OCI-M1 (cell line): ENCODE results near the gene COL4A2.
"Not testable (repeated sequence)": the region's sequence is repeated elsewhere in the genome, so short reads cannot be mapped to it uniquely, and the experiment has no call there.

Experiments
- DNase-seq: peaks from one replicate; lab custom pipeline; 2025; lab: John Stamatoyannopoulos, UW

Gene COL4A2

DNA sequence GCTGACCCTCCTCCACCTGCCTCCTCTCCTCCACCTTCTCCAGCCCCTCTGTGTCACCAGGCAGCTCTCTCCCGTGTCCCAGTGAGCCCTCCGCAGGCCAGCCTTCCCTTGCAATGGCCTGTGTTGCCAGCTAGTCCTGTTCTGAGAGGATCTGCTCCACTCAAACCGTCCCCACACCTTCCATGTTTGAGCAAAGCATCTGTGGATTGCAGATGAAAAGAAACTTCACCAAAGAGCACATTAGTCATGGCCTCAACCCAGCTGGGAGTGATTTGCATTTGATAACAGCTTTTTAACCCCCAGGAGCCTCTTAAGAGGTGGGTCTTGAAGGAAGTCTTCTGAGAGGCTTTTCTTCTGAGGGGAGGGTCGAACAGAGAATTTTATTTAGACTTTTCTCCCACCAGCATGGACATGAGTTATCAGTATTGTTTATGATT, 72.8 kb downstream of the COL4A2 start:
- no peak for DNase-seq

DNA sequence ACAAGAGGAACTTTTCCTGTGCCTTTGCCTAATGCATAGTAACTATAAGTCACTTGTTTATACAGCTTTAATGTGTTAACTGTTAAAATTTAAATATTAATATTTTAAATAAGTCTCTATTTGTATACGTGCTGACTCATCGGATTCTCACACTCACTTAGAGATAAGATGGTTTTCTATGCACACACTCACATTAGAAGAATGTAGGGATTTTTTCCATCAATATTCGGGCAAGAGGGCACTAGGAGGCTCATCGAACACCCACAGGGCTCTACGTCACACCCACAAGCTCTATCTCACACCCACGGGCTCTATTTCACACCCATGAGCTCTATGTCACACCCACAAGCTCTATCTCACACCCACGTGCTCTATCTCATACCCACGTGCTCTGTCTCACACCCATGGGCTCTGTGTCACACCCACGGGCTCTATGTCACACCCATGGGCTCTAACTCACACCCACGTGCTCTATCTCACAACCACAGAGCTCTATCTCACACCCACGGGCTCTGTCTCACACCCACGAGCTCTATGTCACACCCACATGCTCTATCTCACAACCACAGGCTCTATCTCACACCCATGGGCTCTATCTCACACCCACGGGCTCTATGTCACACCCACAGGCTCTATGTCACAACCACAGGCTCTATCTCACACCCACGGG, 73.4 kb downstream of the COL4A2 start:
- DNase-seq, result no peak

DNA sequence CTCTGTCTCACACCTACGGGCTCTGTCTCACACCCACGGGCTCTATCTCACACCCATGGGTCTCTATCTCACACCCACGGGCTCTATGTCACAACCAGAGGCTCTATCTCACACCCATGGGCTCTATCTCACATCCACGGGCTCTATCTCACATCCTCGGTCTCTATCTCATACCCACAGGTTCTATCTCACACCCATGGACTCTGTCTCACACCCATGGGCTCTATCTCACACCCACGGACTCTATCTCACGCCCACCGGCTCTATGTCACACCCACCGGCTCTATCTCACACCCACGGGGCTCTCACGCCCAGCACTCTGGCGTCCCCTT, 73.9 kb downstream of the COL4A2 start:
- no peak for DNase-seq

DNA sequence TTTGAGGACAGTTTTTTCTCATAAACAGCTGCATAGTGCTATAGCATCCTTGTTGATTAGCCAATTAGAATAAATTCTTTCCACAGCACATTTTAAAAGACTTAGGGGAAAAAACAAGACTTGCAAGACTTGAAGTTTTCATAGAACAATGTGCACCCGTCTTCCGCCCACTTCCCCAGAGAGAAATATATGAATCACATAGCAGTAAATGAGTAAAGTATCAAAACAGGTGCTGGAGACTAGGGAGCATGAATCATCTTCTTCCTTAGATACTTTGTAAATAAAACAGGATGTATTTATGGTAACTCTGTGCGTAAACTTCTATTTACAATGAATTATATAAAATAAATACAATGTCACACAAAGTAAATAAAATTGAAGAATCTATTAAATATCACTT, 75.1 kb downstream of the COL4A2 start:
- no peak for DNase-seq

DNA sequence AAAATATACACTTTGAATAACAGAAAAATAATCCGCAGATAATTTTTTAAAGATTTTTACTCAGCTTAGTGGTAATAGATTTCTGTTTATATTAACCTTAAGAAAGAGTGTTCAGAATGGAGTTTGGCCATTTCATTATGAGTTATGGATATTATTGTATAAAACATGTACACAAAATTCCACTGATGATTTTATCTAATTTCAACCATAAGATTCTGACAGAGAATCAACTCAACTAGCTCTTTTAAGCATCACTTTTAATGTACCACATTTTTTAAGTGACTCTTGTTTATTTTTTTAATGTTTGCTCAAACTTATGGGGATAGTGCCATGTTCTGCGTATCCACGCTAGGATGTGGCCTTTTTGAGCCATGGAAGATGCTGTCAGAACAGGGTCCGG, 75.7 kb downstream of the COL4A2 start:
- DNase-seq, result no peak

DNA sequence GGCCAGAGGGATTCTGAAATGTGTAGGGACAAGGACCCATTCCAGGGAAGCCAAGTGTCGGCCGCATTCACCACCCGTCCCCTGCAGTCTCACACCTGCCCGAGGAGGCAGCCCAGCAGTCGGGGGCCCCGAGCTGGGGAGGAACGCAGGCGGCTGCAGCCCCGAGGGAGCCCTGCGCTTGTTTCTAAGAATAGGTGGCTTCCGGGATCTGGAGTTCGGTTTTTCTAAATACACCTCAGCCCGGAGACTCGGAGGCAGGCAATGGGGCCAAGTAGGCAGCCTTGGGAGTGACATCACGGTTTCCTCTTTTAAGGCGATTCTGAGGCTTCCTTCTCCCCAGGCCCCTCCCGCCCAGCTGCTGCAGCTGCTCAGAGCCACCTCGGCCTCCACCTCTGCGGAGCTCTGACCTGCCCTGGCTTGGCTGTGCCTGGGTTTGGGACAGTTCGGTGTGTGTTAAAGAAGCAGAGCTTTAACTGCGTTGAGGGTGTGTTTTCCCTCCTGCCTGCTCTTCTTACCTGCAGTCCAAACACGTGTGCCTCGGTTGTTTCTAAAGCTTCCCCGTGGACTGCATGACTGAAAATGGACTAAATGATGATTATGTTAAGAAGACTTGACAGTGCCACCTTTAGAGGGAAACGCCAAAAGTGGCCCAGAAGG, 80.5 kb downstream of the COL4A2 start:
- no peak for DNase-seq

DNA sequence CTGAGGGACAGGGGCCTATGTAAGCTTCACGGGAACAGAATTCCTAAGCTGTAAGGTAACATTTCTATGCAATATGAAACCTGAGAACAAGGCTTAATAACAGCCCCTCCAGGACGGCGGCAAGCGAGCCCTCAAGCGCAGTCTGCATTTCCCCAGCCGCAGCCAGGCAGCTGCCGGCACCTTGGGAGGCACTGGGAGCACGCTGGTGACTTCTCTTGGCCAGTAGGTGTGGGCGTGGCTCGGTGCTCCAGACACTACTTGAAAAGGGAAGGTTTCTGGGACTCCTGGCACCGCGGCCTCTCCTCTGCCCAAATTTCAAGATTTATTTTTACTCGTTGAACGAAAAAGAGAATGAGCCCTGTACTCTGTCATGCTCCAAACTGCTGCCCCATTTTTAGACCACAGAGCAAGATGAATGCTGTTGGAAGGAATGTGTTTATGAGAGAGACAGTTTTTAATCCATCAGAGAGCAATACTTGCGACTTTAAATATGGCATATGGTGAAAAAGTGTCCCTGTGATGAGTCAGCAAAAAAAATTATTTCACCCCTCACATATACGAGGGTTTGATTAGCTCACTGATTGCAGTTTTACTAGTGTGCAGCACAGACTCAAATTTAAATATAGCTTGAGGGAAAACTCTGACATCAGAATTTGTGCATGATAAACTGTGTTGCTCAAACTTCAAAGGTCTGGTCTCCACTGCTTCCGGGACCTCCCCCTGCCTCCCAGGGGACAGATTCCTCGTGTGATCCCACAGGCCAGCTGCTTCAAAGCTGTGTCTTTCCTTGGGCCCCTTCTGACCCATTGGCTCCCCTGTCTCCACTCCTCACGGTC, 81.2 kb downstream of the COL4A2 start:
- no peak for DNase-seq

DNA sequence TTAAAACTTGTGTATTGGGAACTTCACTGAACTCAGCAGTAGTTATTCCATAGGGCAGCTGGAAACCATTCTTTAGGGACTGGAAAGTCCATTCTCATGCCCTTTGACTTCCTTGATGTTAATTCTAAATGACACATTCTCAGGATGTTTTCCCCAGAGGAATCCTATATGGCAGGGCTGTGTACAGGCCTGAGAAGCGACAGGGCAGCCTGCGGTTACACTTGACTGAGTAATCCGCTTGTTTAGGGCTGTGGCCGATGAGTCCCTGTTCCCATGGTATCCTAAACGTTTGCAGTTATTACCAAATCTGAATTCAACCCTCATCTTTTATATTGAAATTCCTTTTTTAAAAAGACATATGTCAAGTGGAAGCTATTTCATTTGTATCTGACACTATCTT, 83.5 kb downstream of the COL4A2 start:
- no peak for DNase-seq

DNA sequence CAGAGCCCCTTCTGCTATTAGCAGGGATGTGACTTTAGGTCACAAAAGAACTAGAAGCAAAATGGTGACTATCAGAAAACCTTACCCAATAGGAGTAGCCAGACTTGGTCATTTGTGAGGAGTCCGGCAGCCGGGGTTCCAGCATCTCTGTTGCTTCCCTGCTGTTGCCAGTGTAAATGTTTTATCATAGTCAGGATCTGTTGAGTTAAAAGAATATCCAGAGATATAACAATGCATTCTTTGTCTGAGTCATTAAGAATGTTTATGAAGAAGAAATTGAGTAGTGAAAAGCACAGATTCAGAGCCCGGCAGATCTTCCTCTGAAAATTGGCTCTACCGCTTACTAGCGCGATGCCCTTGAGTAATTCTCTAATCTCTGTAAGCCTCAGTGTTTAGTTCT, 84.2 kb downstream of the COL4A2 start:
- no peak for DNase-seq

DNA sequence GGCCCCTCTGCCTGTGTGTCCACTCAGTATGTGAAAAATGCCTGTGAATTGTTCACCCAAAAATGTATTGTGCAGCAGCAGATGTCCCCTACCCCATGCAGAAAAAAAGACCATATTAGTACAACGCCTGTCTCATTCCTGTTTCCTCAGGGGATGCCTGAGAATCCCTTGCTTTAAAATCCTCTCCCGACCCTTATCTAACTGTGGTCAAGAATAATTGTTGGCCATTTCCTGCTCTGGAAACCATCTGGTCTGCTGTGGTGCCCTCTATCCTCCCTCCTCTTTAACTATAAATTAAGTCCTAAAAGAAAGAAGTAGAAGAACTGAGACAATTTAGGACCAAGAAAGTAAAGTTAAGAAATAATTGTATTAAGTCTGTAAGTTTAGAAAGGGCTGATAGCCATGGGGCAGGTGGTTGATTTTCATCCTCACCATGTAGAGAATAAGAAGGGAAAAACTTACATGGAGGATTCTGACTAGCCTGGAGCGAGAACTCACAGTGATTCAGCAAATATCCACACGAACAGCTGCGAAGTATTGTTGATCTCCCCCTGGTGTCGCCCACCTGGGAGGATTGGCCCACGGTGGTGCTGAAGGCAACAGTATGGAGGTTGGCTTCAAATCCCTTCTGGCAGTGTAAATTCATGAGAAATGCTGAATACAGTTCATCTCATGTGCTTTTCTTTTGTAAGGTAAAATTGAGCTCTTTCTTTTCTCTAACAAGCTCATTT, 85.6 kb downstream of the COL4A2 start:
- no peak for DNase-seq

DNA sequence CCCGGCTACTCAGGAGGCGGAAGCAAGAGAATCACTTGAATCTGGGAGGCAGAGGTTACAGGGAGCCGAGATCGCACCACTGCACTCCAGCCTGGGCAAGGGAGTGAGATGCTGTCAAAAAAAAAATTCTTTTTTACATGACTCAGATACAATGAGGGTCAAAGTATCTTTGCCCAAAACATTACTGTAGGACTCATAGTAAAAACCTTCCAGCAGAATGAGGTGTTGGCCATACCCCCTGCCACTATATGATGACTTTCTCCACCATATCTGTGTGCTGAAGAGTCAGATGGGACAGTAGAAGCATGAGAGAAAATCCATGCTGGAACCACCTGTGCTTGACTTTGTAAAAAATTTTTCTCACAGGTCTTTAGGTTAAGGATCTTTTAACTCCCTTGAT, 86.7 kb downstream of the COL4A2 start:
- no peak for DNase-seq

DNA sequence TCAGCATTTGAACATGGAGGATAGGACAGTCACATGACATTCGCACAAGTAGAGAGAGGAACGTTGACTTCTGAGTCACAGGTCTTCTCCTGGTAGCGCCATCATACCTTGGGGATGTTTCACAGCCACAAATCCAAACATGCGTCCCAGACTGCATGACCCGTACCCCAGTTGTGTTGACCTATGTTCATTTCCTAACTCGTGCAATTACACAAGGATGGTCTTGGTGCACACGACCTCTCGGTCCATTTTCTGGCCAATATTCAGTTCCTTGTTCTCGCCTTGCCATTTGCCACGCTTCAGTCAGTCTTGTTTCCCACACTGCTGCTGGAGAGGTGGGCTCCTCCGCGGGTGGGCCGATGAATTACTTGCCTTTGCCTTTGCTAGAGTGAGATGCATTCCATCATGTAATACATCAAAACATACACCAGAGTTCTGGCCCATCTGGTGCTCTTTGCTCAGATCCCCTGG, 87.3 kb downstream of the COL4A2 start:
- no peak for DNase-seq

DNA sequence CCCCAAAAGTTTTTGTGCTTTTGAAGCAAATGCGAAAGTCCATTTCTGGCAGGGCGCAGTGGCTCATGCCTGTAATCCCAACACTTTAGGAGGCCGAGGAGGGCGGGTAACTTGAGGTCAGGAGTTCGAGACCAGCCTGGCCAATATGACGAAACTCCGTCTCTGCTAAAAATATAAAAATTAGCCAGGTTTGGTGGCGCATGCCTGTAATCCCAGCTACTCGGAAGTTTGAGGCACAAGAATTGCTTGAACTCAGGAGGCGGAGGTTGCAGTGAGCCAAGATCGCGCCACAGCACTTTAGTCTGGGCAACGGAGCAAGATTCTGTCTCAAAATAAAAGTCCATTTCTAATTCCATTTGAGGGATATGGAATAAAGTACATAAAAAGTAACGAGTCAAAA, 88.5 kb downstream of the COL4A2 start:
- DNase-seq, result not testable (repeated sequence)

DNA sequence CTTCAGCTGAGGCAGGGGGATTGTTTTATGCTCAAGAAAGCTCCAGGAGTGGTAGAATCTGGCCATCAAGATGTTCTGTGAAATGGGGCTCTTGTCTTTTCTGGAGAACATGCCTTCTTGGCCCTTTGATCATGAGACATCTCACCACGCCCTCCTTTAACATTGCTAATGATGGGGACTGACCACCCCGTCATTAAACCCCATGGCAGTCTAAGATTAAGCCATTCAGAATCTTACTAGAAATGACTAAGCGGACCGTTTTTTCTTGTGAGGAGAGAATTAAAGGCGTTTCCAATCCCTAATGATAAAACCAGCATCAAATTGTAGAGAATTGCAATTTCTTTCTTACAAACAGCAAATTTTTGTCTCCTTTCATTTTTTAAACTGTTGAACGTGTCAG, 89.4 kb downstream of the COL4A2 start:
- no peak for DNase-seq

DNA sequence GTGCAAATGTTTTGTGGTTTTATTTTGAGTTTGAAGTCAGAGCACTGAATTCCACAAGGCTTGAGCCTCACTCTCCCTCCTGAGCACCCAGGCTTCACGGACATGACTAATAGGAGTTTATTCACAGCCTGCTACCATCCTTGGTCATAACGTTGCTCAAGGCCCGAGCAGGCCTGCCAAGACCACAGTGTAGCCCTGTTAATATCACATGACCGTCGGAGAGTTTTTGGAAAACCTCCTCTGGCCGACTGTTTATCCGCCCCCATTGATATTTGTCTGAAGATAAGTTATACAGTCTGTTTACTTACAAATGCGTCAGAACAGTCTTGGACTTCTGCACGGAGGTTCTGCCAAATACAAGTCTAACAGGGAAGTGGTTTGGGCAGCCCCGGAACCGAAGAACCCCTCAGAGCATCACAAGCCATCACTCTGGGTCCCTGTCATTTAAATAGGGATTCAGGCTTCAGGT, 89.9 kb downstream of the COL4A2 start:
- DNase-seq, result no peak

DNA sequence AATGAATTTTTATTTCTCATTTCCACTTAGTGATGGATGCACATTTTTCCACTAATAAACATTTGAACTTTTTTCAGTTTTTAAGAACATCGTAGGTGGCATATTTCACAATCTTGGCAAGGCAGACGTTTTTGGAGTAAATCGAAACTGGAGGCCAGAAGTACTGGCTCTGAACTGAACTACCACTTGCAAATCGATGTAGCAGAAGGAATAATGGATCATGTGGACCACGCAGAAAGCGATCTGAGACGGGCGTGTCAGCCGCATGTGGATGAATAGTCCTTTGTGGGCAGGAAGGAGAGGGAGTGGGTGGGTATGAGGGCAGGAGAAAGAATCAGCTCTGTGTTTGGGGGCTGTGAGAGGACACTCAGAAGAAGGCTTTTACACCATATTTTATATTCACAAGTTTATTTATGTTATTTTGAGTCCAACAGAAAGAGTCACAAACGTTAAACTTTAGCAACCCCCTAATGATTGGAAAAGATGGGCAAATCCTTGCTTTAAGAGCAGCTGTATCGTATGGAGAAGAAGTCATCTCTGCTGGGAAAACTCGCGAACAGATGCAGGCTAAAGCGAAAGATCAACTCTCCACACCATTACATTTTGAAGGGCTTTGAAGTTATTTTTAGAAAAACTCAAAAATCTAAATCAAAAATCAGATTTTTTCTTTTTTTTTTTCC, 90.5 kb downstream of the COL4A2 start:
- DNase-seq, result no peak

DNA sequence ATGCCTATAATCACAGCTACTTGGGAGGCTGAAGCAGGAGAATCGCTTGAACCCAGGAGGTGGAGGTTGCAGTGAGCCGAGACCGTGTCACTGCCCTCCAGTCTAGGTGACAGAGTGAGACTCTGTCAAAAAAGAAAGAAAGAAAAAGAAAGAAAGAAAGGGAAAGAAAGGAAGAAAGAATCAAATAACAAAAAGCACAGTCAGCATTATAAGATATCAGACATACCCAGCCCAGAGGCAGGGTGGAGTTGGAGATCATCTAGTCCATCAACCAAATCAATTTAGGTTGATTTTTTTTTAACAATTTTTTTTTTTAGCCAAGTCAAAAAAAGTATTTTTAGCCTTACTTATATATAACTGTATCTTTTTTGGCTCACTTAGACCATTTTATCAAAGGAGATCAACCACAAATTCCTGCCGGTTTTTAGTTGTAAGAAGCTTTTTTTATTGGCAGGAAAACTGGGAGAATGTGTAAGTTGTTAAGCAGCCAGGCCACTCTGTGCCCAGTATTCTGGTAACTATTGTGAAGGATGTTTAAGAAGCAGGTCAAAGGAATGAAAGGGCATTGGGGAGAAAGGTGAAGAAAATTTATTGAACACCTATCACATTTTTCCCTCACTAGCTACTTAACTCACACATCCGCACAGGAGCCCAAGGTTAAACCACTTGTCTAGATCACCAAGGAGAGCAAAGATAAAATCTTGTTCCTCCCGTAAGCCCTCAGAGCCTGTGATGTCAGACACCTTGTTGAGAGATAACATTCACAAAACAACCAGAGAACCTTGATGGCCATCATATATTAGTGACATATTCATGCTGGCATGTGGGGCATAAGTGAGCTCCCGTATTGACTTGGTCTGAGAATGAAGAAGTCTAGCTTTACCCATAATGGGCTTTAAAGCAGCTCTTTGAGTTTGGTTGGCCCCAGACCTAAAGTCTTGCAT, 91.8 kb downstream of the COL4A2 start:
- DNase-seq, result no peak

DNA sequence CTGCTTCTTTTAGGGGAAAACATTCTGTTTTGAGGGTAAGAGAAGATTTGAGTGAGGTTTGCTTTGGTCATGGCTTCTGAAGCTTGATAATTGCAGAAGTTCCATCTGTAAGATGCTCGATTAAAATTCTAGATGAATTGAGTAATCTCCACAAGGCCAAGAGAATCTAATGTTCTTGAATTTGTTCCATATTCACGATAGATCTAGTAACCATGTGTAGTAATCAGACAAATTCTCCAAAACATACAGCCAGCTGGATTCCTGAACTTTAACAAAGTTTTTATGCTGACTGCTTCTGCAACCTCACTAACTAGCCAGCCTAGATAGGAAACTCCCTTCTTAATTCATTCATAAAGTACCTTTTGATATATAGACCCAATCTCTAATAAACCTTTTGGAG, 92.7 kb downstream of the COL4A2 start:
- DNase-seq, result no peak

DNA sequence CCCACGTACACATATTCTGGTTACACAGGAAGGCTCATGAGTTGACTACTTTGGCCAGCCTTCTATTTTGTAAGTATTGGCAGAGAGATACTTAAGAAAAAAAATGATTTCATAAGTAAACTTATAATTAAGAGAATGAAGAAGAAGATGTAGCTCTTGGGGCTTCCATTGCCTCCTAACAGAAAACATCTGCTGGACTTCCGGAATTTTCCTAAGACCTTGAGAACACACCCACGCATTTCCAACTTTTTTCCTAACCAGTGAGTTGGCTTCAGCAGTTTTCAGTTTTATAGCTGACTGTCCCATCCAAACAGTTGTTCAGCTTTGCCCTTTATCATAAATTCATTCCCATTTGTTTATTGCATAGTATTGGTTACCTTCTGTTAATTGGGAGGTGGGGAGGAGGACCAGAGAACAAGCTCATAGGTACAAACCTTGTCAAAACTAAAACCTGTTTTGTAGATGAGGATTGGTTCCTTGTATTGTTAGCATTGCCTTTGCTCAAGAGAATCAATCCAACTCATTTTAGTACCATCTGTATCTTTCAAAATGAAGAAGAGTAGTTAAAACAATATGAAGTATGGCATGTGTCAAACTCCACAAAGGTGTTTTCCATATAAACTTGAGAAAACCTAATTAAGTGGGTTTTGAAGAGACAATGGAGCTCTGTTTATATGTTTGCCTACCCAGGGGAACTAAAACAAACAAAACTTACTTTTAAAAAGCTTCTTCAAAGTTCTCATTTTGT, 93.9 kb downstream of the COL4A2 start:
- DNase-seq, result no peak
